Keratinocyte (primary cell): ENCODE measurements around the gene ANO8.

Experiments
- EZH2 ChIP-seq: IDR thresholded peaks from one replicate; pipeline ENCODE4 v1.6.1; 2012; ENCODE audit warnings: inconsistent platforms, mild to moderate bottlenecking, low read length, moderate library complexity
- TF ChIP-seq, protein P1 (sequence below), 3 experiments: IDR thresholded peaks in 1 of 3; conservative IDR thresholded peaks in 1 of 3; optimal IDR thresholded peaks in 1 of 3; 2 replicates in 2 of 3; 3 replicates in 1 of 3; pipeline versions ENCODE3 to v1.5.1; 2011; ENCODE audit warnings: low read length in 3 of 3, mild to moderate bottlenecking in 3 of 3, moderate library complexity in 2 of 3, control low read depth in 1 of 3, inconsistent platforms in 1 of 3; ENCODE audit not compliant: insufficient read depth in 2 of 3; ENCODE audit errors: extremely low read depth in 1 of 3

DNA sequence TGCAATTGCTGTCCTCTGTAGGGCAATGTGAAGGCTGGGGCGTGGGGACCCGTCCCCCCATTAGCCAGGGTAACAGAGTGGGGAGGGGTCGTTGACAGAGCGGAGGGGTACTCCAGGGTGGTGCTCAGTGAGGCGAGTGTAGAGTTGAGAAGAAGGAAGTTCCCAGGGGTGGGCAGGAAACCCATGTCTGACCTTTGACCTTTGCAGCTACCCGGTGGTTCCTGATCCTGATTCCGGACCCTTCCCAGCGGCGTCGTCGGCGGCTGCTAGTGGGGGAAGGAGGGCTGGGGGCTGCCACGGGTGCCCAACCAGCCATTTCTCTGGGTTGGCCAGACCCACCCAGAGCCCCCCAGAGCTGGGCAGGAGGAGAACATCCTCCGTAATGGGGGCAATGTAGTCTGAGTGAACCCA, 44.6 kb upstream of the ANO8 start:
- TF ChIP-seq, protein P1, sequence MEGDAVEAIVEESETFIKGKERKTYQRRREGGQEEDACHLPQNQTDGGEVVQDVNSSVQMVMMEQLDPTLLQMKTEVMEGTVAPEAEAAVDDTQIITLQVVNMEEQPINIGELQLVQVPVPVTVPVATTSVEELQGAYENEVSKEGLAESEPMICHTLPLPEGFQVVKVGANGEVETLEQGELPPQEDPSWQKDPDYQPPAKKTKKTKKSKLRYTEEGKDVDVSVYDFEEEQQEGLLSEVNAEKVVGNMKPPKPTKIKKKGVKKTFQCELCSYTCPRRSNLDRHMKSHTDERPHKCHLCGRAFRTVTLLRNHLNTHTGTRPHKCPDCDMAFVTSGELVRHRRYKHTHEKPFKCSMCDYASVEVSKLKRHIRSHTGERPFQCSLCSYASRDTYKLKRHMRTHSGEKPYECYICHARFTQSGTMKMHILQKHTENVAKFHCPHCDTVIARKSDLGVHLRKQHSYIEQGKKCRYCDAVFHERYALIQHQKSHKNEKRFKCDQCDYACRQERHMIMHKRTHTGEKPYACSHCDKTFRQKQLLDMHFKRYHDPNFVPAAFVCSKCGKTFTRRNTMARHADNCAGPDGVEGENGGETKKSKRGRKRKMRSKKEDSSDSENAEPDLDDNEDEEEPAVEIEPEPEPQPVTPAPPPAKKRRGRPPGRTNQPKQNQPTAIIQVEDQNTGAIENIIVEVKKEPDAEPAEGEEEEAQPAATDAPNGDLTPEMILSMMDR (optimal IDR thresholded peaks at IDR 0.05 in 1 of 3, IDR thresholded peaks at IDR 0.05 in 1 of 3, conservative IDR thresholded peaks at IDR 0.05 in 1 of 3; ENCODE audit: extremely low read depth in 1 of 3, insufficient read depth in 2 of 3, low read length in 3 of 3): no peak
- TF ChIP-seq EZH2: no peak
